NCI-H82 (cell line): ENCODE data around the gene OR2V1.
"Not testable (repeated sequence)": the region's sequence is repeated elsewhere in the genome, so short reads cannot be mapped to it uniquely, and the experiment has no call there.

Experiments
- DNase-seq: peaks from one replicate; lab custom pipeline; 2025; lab: John Stamatoyannopoulos, UW

The OR2V1 gene

GRCh38 chr5:181101930-181102674, 28.9 kb downstream of the OR2V1 start:
- not testable (repeated sequence) for DNase-seq

- not testable (repeated sequence) for DNase-seq
Observed at GRCh38 chr5:181101030-181101641, 29.8 kb downstream of the OR2V1 start.

GRCh38 chr5:181100121-181100875, 30.7 kb downstream of the OR2V1 start:
- DNase-seq, result peak; percentile 14

- DNase-seq, result no peak
Observed at GRCh38 chr5:181099602-181100086, 31.3 kb downstream of the OR2V1 start.

- DNase-seq, result no peak
Observed at GRCh38 chr5:181098762-181099601, 32.0 kb downstream of the OR2V1 start.

GRCh38 chr5:181097759-181098491, 33.0 kb downstream of the OR2V1 start:
- not testable (repeated sequence) for DNase-seq

GRCh38 chr5:181097383-181097753, 33.6 kb downstream of the OR2V1 start:
- DNase-seq, result not testable (repeated sequence)

GRCh38 chr5:181096721-181097382, 34.1 kb downstream of the OR2V1 start:
- not testable (repeated sequence) for DNase-seq

- DNase-seq, result not testable (repeated sequence)
Observed at GRCh38 chr5:181095162-181095561, 35.8 kb downstream of the OR2V1 start.

GRCh38 chr5:181092428-181092827, 38.5 kb downstream of the OR2V1 start:
- no peak for DNase-seq

- DNase-seq, result peak; percentile 32
Observed at GRCh38 chr5:181088289-181088688, 42.7 kb downstream of the OR2V1 start.

- DNase-seq, result no peak
Observed at GRCh38 chr5:181087309-181087708, 43.7 kb downstream of the OR2V1 start.

GRCh38 chr5:181086884-181087205, 44.1 kb downstream of the OR2V1 start:
- no peak for DNase-seq

- DNase-seq, result no peak
Observed at GRCh38 chr5:181086026-181086883, 44.7 kb downstream of the OR2V1 start.

GRCh38 chr5:181084621-181085195, 46.3 kb downstream of the OR2V1 start:
- DNase-seq, result no peak

- no peak for DNase-seq
Observed at GRCh38 chr5:181081989-181082388, 49.0 kb downstream of the OR2V1 start.

- DNase-seq, result no peak
Observed at GRCh38 chr5:181076920-181077319, 54.0 kb downstream of the OR2V1 start.
